Activated CD4-positive, alpha-beta T cell treated with anti-CD3 and anti-CD28 coated beads, Interleukin-2, amount 50 U/mL, for 4 hours (primary cell): ENCODE results near the gene NCAPD3.
A peak's percentile ranks its signal among the peaks of the same experiment; 100 is the strongest.

Experiments used
- DNase-seq, 2 experiments: peaks; one replicate each; pipeline ENCODE4 v3.0.0-alpha.2; 2020

The NCAPD3 gene

DNA sequence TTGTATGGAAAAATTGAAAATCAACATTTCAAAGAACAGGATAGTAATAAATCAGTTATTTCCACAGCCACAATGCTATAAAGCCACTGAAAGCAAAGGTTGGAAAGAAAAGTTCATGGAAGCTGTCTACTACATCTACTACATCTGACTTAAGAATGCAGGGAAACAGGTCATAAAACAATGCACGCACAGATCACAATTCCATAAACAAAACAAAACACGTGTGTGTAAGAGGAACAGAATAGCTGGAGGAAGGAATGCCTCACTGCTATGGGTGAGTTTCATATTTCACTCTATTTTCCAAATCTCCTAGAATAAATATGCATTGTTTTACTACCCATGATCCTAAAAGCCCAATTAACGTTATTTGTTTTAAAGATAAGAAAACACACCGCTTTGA is 66.3 kb downstream of the NCAPD3 start:
- no peak for DNase-seq

DNA sequence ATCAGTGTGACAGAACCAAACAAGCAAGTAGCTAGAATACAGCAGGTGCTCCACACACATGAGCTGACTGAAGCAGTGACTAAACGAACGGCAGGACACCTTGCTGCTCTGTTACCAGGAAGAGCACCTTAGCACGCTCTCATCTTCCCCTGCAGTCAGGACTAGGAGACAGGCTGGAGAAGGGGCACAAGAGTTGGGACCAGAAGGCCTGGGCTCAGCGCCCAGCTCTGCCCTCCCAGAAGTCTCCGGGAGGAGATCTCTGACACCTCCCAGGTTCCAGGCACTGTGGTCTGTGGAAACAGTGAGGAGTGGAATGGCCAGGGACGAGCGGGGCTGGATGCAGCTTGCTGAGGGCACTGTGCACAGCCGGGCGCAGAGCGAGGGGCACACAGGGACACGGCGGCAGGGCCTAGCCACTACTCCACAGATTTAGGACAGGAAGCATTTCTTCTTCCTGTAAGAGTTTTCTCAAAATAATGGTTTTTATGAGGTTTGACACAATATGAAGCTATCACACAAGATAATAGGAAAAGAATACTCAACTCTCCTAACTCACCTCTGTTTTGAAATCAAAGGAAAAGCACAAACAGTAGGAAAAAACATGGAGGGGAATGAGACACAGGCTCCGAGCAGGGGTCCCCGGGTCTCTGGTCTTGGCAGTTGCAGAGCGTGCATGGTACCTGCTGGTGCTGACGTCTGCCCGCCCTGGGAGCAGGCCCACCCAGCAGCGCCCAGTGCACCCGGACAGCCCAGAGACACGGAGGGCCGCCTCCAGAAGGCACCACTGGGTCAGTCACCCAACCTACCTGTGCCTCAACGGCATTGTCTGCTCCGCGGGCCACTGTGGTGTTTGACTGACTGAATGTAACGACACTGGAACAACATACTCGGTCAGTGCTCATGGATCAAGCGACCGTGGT is 67.6 kb downstream of the NCAPD3 start:
- DNase-seq: no peak

DNA sequence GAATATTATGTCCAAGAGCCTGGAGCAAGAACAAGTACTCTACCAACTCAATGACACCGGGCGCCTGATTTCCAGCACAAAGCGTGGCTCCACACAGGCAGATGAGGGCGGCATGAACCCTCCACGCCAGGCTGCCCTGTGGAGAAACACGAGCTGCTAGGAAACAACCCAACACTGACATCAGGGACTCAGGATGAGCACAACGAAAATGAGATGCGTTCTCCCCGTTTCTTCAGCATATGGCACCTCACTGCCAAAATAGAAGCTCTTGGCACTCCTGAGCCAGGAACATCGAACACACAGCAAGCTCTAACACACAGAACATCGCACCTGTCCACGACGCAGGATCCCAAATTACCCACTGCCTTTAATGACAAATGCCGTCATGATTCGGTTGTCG is 68.3 kb downstream of the NCAPD3 start:
- no peak for DNase-seq

DNA sequence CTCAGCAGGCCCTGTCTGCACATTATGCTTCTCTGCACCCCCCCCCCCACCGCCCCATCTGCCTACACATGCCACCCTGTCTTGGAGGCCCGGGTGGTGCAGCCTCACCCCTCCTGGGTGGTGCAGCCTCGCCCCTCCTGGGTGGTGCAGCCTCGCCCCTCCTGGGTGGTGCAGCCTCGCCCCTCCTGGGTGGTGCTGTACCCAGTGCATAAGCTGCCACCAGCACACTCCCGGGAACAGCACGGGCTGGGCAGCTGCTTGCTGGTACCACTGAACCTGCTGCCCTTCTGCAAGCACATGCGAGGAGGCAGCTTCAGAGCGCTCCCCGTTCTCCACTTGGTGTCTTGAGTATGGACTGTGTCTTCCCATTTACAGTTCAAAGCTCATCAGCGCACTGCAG is 69.3 kb downstream of the NCAPD3 start:
- no peak for DNase-seq

DNA sequence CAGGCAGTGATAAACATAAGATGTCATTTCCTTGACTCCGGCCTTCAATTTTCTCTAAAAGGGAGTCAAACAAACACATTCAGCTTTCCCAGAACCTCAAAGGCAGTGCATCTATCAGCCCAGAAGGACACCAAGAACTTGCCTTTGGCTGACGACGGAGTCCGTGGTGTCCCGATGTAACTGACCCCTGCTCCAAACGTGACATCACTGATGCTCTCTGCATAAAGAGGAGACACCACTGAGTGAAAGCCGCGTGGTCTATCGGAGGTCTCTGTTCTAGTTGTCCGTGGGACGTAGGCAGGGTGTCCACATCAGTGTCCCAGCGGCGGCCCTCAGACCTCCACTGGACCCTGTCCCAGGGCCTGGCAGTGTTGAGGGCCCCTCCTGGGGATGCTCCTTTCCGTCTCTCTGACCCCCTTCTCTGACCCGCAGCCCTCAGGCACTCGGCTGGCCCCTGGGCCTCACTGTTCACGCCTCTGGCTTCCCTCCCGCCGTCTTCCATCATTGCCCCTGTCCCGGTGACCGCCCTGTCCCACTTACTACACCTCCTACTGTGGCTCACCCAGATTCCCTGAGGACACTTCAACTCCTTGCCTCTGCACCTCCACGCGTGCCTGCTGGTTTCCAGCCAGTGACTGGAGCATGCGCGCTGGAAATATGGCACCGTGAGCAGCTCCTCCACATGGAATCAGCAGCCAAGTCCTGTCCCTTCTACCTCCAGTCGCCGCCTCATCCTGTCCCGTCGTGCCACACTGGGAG is 70.4 kb downstream of the NCAPD3 start:
- DNase-seq: no peak

DNA sequence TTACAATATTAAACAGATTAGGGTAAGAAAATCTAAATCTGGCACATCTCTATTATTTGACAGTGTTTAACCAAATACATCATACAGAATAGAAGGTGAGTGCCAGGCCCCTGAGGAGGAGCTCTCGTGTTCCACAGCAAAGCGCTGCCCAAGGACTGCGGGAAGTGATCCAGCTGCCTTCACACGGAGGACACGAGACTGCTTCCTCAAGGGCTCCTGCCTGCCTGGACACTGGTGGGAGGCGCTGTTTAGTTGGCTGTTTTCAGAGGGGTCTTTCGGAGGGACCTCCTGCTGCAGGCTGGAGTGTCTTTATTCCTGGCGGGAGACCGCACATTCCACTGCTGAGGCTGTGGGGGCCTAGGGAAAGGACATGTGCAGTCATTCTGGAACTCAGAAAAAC is 71.1 kb downstream of the NCAPD3 start:
- no peak for DNase-seq

DNA sequence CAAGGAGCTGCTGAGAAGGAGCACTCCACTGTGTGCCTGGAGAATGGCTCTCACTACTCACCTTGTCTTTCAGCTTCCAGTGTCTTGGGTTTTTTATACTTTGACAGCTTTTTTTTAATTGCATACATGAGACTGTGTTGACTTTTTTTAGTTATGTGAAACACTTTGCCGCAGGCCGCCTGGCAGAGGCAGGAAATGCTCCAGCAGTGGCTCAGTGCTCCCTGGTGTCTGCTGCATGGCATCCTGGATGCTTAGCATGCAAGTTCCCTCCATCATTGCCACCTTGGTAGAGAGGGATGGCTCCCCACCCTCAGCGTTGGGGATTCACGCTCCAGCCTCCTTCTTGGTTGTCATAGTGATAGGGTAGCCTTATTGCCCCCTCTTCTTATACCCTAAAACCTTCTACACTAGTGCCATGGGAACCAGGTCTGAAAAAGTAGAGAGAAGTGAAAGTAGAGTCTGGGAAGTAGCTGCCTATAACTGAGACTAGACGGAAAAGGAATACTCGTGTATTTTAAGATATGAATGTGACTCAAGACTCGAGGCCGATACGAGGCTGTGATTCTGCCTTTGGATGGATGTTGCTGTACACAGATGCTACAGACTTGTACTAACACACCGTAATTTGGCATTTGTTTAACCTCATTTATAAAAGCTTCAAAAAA is 72.6 kb downstream of the NCAPD3 start:
- DNase-seq: no peak

DNA sequence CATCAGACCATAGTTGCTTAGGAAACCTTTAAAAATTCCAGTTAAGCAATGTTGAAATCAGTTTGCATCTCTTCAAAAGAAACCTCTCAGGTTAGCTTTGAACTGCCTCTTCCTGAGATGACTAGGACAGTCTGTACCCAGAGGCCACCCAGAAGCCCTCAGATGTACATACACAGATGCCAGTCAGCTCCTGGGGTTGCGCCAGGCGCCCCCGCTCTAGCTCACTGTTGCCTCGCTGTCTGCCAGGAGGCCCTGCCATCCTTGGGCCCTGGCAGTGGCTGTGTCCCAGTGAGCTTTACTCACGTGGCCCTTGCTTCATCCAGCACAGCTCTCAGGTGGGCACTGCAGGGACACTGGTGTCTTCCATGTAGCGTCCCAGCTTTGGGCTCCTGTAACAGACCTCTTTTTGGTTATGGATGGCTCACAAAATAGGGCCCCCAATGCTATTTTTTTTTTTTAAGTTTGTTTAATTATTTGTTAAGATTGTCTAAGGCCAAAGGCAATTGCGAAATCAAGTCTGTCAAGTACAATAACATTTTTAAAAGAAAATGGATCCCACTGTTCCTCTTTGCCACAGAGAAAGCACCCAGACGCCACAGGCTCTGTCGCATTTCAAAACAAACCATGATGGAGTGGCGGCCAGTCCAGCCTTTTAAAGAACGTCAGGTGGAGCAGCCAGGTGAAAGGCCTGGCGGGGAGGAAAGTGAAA is 73.4 kb downstream of the NCAPD3 start:
- DNase-seq: no peak

DNA sequence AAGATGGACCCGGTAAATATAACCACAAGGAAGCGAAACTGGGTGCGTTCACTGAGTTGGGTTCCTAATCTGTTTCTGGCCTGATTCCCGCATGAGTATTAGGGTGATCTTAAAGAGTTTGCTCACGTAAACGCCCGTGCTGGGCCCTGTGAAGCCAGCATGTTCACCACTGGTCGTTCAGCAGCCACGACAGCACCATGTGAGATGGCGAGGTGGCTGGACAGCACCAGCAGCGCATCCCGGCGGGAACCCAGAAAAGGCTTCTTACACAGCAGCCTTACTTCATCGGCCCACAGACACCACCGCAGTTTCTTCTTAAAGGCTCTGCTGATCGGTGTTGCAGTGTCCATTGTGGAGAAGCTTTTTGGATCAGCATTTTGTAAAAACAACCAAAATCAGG is 74.4 kb downstream of the NCAPD3 start:
- no peak for DNase-seq

DNA sequence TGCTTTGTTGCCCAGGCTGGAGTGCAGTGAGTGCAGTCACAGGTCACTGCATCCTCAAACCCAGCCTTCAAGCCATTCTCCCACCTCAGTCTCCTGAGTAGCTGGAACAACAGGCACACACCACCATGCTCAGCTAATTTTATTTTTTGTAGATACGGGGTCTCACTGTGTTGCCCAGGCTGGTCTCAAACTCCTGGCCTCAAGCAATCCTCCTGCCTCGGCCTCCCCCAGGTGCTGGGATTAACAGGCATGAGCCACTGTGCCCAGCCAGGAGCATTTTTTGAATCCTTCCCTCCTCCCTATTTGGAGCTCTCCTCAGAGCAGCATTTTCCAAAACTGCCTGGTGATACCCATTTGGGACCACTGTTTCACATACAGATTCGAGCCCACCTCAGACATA is 77.2 kb downstream of the NCAPD3 start:
- no peak for DNase-seq

DNA sequence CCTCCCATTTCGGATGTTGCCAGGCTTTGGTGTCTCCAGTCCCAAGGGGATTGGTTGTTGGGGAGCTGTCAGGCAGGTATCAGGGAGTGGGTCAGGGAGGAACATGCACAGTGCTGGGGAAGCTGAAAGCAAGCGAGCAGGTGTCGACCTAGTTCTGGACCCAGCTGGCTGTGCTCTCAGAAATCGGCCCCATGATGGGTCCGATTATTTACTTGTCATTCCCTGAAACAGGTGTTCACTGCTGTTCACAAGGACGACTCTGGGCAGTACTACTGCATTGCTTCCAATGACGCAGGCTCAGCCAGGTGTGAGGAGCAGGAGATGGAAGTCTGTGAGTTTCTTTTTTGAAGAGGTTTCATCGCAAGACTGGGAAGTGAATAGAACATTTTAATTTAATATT is 78.1 kb downstream of the NCAPD3 start:
- no peak for DNase-seq

DNA sequence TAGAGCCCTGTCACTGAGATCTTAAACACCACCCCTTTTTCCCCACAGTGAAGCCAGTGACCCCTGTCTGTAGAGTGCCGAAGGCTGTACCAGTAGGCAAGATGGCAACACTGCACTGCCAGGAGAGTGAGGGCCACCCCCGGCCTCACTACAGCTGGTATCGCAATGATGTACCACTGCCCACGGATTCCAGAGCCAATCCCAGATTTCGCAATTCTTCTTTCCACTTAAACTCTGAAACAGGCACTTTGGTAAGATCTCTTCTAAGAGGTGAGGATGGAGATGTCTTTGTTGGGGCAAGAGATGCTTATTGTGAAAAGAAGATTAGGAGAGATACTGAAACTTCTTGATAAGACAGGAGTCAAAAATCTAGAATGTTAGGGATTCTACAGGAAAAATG is 79.0 kb downstream of the NCAPD3 start:
- no peak for DNase-seq

DNA sequence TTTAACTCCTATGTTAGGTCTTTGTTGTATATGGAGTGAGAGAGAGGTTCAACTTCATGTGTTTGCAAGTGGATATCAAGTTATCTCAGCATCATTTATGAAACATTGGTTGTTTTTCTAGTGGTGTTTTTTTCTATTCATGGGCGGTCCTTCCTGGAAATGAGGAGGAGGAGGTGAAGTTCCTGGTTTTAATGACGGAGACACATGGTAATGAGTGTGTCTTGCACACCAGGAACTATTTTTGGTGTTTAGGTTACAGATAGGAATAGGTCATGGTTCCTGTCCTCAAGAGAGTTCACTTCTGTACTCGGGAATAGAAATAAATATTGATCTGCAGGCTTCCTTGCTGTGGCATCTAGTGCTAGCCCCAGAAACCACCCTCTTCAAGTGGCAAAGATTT is 80.0 kb downstream of the NCAPD3 start:
- DNase-seq: no peak

DNA sequence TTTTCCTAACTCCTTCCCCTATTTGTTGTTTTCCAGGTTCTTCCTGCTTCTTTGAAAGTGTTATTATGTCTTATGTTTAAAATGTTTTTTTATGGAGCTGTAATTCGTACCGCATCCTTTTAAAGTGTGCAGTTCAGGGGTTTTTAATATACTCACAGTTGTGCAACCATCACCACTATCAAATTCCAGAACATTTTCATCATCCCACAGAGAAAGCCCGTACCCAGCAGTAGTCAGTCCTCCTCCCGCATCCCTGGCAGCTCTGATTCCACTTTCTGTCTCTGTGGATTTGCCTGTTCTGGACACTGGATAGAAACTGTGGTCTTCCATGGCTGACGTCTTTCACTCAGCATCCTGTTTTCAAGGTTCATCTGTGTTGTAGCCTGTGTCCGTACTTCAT is 81.2 kb downstream of the NCAPD3 start:
- no peak for DNase-seq

DNA sequence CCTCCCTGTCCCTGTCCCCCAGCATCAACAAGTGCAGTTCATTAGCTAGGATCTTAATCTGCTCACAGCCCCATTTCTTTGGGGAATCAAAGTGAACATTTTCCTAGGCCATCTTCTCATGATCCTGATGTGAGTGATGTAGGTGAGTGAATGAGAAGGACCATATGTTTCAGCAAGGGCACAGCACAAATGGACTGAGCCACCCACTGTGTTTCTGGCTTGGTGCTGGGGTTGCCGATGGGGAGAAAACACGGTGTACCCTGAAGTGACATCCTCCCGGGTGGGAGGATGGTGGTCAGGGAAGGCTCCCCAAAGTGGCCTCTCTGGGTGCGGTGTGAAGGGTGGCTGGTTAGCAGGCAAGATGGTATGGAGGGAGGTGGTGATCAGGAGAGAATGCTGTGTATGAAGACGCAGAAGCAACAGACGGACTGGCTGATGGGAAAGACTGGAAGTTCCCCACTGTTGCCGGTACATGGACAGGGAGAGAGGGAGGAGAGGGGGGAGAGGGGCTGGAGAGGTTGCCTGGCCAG is 82.7 kb downstream of the NCAPD3 start:
- DNase-seq: no peak

DNA sequence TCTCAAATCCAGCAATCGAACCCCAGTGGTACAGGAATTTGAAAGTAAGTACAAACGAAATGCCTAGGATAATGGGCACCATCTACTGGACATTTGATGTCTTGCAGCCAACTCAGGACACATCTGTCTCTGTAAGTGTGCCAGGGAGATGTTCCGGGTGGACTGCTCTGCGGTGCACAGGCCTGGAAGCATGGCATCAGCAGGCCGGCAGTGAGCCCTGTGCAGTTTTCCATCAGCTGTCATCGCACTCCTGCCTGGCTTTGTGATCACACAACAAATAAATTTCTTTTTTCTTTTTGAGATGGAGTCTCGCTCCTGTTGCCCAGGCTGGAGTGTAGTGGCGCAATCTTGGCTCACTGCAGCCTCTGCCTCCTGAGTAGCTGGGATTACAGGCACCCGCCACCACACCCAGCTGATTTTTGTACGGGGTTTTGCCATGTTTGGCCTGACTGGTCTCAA is 83.9 kb downstream of the NCAPD3 start:
- peak; percentile 34 to 41 for DNase-seq

DNA sequence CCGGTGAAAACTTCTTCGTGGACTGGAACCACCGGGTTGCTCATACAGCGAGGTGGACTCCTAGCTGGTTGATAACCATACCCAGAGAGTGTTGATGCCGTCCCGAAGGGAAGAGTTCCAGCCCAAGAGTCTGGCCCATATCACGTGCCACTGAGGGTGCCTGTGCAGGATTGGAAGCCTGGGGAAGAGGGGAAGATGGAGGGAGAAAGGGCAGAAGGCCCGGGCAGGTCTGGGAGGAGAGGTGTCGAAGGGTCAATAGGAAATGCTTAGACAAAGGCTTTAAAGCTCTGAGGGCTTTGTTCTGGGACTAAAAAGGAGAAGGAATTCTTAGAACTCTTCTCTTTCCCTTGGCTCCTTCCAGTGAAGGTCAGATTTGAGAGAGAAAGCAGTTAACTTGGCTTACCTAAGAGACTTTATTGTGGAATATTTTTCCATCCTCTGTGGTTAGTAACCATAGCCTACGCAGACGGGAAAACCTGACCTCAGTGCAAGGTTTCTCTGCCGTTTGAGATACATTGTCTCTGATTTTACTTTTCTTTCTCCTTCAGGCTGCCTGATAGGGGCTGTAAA is 84.4 kb downstream of the NCAPD3 start:
- DNase-seq: no peak

DNA sequence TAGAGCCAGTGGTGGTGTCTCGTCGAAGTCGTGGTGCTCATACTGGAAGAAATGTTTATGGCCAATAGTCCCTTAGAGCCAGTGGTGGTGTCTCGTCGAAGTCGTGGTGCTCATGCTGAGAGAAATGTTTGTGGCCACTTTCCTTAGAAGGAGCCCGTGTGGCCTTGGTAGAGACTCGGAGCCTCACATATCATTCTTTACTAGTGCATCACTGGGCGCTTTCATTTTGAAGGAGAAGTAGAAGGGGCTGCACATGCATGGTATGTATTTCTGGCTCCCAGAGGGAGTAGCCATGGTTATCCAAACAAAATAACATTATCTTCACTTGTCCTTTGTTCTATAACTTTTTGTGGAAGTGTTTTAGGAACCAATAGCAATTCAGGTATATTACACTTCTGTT is 85.4 kb downstream of the NCAPD3 start:
- DNase-seq: no peak

DNA sequence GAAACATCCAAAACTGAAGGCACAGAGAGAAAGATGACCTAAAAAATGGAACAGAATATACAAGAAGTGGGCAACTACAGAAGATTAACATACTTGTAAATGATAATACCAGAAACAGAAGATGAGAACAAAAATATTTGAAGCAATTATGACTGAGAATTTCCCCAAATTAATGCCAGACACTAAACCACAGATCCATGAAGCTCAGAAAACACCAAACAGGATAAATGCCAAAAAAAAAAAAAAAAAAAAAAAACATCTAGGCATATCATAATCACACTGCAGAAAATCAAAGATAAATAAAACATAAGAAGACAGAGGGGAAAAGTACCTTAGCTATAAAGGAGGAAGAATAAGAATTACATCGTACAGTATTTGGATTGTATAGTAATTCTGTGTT is 89.6 kb downstream of the NCAPD3 start:
- DNase-seq: no peak

DNA sequence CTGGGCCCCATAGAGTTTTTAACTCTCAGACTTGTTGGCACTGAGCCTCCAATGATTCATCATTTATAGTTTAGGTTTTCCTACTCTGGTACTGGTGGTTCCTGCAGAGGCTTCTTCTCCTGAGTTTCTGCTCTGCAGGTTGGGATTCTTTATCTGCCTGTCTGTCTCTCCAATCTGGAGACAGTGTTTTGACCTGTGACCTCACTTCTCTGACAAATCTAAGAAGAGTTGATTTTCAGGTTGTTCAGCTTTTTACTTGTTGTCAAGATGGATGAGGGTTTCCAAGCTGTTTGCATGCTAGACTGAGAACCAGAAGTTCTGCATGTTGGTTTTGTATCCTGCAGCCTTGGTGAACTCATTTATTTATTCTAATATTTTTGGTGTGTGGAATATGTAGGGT is 91.0 kb downstream of the NCAPD3 start:
- DNase-seq: no peak

DNA sequence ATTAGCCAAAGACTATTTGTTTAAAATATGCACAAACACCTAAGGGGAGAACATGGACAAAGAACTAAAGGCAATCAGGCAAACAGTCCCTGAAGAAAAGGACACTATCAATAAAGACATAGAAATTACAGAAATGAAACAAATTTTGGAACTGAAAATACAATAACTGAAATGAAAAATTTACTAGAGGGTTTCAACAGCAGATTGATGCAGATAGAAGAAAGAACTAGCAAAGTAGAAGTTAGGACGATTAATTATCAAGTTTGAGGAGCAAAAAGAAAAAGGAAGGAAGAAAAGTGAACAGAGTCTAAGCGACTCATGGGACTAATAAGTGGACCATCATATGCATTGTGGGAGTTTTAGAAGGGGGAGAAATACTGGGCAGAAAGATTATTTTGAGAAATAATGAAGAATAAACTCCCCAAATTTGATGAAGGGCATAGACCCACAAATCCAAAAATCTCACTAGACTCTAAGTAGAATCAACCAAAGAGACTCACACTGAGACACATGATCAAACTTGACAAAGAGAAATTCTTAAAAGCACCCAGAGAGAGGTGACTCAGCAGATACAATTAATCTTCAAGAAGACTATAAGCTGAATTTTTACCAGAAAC is 92.0 kb downstream of the NCAPD3 start:
- no peak for DNase-seq
